22Rv1 (cell line): ENCODE results near the gene CRY1.

ENCODE experiments used
- H3K27ac ChIP-seq: fragments of 450-650 bp; 2 replicates; pipeline ENCODE4 v1.5.1; 2017
- CTCF ChIP-seq: fragments of 450-650 bp; IDR thresholded peaks from 2 replicates; pipeline ENCODE4 v1.5.1; 2017; ENCODE audit warnings: mild to moderate bottlenecking
- ZFX ChIP-seq: fragments of 450-650 bp; IDR thresholded peaks from 2 replicates; pipeline ENCODE4 v1.6.1; 2017; ENCODE audit warnings: antibody characterized with exemption, borderline replicate concordance

Gene CRY1

GRCh38 chr12:106962286-106962685, 131.1 kb downstream of the CRY1 start:
- TF ChIP-seq ZFX (no peak), CTCF (no peak)
- H3K27ac ChIP-seq = no peak overlapping the region

- TF ChIP-seq ZFX (no peak), CTCF (no peak)
- H3K27ac ChIP-seq = no peak overlapping the region
These were observed 132.9 kb downstream of the CRY1 start for GRCh38 chr12:106960443-106960842.

- TF ChIP-seq CTCF (no peak), ZFX (no peak)
- no peak overlapping the region for H3K27ac ChIP-seq
These were observed 135.8 kb downstream of the CRY1 start for GRCh38 chr12:106957583-106957982.

- TF ChIP-seq CTCF = no peak; the same call in none of the 2 replicates
- no peak for TF ChIP-seq ZFX
- H3K27ac ChIP-seq = peak overlapping the region; percentile 56
These were observed 137.2 kb downstream of the CRY1 start for GRCh38 chr12:106956048-106956578.

- H3K27ac ChIP-seq = peak within 1 kb of the TSS; percentile 56
- TF ChIP-seq ZFX (no peak), CTCF (no peak)
These were observed 137.8 kb downstream of the CRY1 start, which contains the start of gene TMEM263 for GRCh38 chr12:106955377-106956047. Gene TMEM263 (plus strand): TSS chr12:106955907. CDS start chr12:106967117, 11,210 bp downstream.

- 0 out of 2 replicates have a peak overlapping the region, but pooled peaks have one; percentile 56 for H3K27ac ChIP-seq
- TF ChIP-seq ZFX = no peak
- TF ChIP-seq CTCF = no peak
These were observed 138.6 kb downstream of the CRY1 start for GRCh38 chr12:106954462-106955376.
